ENCODE results near the gene RGS9BP.

DNA sequence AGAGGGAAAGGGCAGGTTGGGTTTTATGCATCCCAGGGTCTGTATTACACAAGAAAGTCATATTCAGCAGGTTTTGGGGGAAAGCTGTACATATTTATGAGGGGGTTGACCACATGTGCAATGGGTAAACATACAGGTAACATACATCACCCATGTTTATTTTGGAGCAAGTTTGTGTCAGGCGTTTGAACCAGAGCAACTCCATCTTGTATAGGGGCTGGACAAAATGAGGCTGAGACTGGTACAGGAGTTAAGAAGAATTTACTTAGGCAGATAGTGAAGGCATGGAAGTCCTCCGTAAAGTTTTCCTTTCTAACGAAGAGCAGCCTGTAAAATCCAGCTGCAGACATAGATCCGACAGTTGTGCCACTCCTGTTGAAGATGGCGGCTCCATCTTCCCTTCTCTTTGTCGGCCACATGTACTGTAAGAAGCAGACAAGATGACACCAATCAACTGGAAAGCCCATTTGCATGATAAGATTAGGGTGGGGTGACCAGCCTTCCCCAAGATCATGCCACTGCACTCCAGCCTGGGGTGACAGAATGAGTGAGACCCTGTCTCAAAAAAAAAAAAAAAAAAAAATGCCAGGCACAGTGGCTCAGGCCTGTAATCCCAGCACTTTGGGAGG is 11.3 kb downstream of the RGS9BP start:
- TF ChIP-seq, protein P1, sequence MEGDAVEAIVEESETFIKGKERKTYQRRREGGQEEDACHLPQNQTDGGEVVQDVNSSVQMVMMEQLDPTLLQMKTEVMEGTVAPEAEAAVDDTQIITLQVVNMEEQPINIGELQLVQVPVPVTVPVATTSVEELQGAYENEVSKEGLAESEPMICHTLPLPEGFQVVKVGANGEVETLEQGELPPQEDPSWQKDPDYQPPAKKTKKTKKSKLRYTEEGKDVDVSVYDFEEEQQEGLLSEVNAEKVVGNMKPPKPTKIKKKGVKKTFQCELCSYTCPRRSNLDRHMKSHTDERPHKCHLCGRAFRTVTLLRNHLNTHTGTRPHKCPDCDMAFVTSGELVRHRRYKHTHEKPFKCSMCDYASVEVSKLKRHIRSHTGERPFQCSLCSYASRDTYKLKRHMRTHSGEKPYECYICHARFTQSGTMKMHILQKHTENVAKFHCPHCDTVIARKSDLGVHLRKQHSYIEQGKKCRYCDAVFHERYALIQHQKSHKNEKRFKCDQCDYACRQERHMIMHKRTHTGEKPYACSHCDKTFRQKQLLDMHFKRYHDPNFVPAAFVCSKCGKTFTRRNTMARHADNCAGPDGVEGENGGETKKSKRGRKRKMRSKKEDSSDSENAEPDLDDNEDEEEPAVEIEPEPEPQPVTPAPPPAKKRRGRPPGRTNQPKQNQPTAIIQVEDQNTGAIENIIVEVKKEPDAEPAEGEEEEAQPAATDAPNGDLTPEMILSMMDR (IDR thresholded peaks at IDR 0.05): no peak
- TF ChIP-seq POLR2A (IDR thresholded peaks at IDR 0.05): no peak
